Duodenal mucosa (tissue), 2 donors: Measurements from ENCODE around the gene APOL5.

Experiments
- H3K27ac ChIP-seq: one replicate; pipeline ENCODE4 v1.7.0; 2013; ENCODE audit warnings: low read depth, low read length
- H3K27me3 ChIP-seq, 2 donors: one replicate each; pipeline ENCODE4 v1.7.0; 2013; ENCODE audit warnings: low read length in 2 of 2, control low read depth in 1 of 2; ENCODE audit not compliant: insufficient read depth in 2 of 2, control insufficient read depth in 1 of 2
- H3K36me3 ChIP-seq, 2 donors: one replicate each; pipeline ENCODE4 v1.7.0; 2013; ENCODE audit warnings: low read length in 2 of 2, control low read depth in 1 of 2; ENCODE audit not compliant: insufficient read depth in 2 of 2, control insufficient read depth in 1 of 2
- H3K4me1 ChIP-seq, 2 donors: one replicate each; pipeline ENCODE4 v1.7.0; 2013; ENCODE audit warnings: low read length in 2 of 2, control low read depth in 1 of 2; ENCODE audit not compliant: insufficient read depth in 2 of 2, control insufficient read depth in 1 of 2
- H3K4me3 ChIP-seq, 2 donors: one replicate each; pipeline ENCODE4 v1.7.0; 2013; ENCODE audit warnings: low read length in 2 of 2, low read depth in 1 of 2
- H3K9ac ChIP-seq, 2 donors: one replicate each; pipeline ENCODE4 v1.7.0; 2013; ENCODE audit warnings: low read length in 2 of 2, low read depth in 1 of 2
- H3K9me3 ChIP-seq, 2 donors: one replicate each; pipeline ENCODE4 v1.7.0; 2013; ENCODE audit warnings: low read length in 2 of 2, control low read depth in 1 of 2; ENCODE audit not compliant: control insufficient read depth in 1 of 2

The APOL5 gene

GRCh38 chr22:35752006-35752862 lies 34.6 kb downstream of the APOL5 start:
- Histone ChIP-seq H3K9me3 (no peaks in the 10 kb centered on the region), H3K4me3 (no peak overlapping the region), H3K4me1 (peaks cover 0 to 17% of the 10 kb centered on the region in 2 donors), H3K9ac (no peak overlapping the region), H3K27me3 (no peaks in the 10 kb centered on the region), H3K27ac (no peak overlapping the region), H3K36me3 (peaks cover 0 to 3% of the 10 kb centered on the region in 2 donors)

GRCh38 chr22:35752863-35753189 lies 35.2 kb downstream of the APOL5 start:
- no peaks in the 10 kb centered on the region for H3K9me3 ChIP-seq
- H3K4me1 ChIP-seq: peaks cover 0 to 17% of the 10 kb centered on the region in 2 donors
- H3K27me3 ChIP-seq: no peaks in the 10 kb centered on the region
- no peak overlapping the region for H3K4me3 ChIP-seq
- peaks cover 0 to 3% of the 10 kb centered on the region in 2 donors for H3K36me3 ChIP-seq
- no peak overlapping the region for H3K27ac ChIP-seq
- no peak overlapping the region for H3K9ac ChIP-seq

GRCh38 chr22:35754761-35755160 lies 37.1 kb downstream of the APOL5 start:
- Histone ChIP-seq H3K4me3 (no peak overlapping the region), H3K36me3 (peaks cover 5 to 16% of the 10 kb centered on the region in 2 donors), H3K27me3 (no peaks in the 10 kb centered on the region), H3K27ac (no peak overlapping the region), H3K4me1 (peaks cover 0 to 17% of the 10 kb centered on the region in 2 donors), H3K9ac (no peak overlapping the region), H3K9me3 (no peaks in the 10 kb centered on the region)

DNA sequence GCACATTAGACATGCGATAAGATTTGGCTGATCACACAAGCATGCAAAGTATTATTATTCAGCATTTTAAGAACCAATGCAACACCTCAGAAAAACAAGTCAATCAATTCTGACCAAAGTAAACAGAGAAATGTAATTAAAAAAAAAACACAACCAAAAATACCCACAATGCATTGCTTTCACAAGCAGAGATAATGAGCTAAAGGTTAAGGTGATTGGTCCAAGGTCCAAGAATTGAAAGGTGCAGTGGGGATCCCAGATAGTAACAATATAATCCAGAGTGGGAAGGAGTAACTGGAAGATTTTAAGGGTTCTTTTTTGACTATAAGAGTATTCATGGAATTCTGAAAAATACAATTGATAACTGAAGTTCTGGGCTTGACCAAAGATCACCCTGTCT lies 39.0 kb downstream of the APOL5 start:
- peaks cover 0 to 17% of the 10 kb centered on the region in 2 donors for H3K4me1 ChIP-seq
- H3K9ac ChIP-seq: no peak overlapping the region
- H3K9me3 ChIP-seq: no peaks in the 10 kb centered on the region
- no peaks in the 10 kb centered on the region for H3K27me3 ChIP-seq
- no peak overlapping the region for H3K27ac ChIP-seq
- H3K36me3 ChIP-seq: peaks cover 5 to 24% of the 10 kb centered on the region in 2 donors
- no peak overlapping the region for H3K4me3 ChIP-seq

DNA sequence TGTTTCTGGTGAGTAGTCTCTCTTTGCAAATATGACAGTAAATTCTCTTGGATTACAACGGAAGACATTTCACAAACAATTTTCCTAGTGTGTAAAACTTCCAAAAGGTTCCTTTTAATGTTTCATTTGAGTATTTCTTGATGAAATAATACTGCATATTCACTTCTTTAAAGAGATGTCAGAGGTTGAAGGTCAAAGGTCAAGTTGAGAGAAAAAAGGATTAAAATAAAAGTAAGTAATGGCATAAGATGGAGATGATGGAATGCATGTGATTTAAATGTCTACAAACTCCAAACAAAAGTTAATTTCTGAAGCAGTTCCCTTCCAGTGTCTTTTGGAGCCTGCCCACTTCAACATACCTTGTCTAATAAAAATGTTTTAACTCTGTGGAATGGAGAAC lies 40.7 kb downstream of the APOL5 start:
- Histone ChIP-seq H3K36me3 (peaks cover 5 to 24% of the 10 kb centered on the region in 2 donors), H3K9ac (no peak overlapping the region), H3K27ac (no peak overlapping the region), H3K4me3 (no peak overlapping the region), H3K4me1 (peaks cover 0 to 6% of the 10 kb centered on the region in 2 donors), H3K9me3 (no peaks in the 10 kb centered on the region), H3K27me3 (no peaks in the 10 kb centered on the region)

DNA sequence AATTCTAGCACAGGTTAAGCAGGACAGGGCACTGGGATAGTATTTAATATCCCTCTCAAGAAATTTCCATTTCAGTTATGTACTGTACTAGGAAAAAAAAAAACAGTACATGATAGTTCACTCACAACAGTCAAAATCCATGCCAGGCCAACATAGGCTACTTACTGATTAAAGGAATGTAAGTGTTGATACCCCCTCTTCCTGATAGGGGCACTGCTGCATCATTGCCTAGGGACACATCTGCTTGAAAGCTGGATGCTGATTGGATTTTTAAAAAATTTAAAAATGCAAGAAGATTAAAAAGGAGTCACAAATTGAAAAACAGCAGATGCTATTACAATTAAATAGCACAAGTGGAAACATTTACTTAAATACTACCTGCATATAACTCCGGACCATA lies 43.4 kb downstream of the APOL5 start:
- H3K9ac ChIP-seq: no peak overlapping the region
- no peak overlapping the region for H3K4me3 ChIP-seq
- no peak overlapping the region for H3K27ac ChIP-seq
- H3K4me1 ChIP-seq: peaks cover 0 to 6% of the 10 kb centered on the region in 2 donors
- H3K27me3 ChIP-seq: no peaks in the 10 kb centered on the region
- H3K36me3 ChIP-seq: peaks cover 5 to 23% of the 10 kb centered on the region in 2 donors
- no peaks in the 10 kb centered on the region for H3K9me3 ChIP-seq

- no peak overlapping the region for H3K4me3 ChIP-seq
- H3K27me3 ChIP-seq: no peaks in the 10 kb centered on the region
- H3K4me1 ChIP-seq: peaks cover 0 to 6% of the 10 kb centered on the region in 2 donors
- no peak overlapping the region for H3K9ac ChIP-seq
- H3K9me3 ChIP-seq: no peaks in the 10 kb centered on the region
- no peaks in the 10 kb centered on the region for H3K36me3 ChIP-seq
- no peak overlapping the region for H3K27ac ChIP-seq
These were observed 49.2 kb downstream of the APOL5 start for GRCh38 chr22:35766654-35767580.

DNA sequence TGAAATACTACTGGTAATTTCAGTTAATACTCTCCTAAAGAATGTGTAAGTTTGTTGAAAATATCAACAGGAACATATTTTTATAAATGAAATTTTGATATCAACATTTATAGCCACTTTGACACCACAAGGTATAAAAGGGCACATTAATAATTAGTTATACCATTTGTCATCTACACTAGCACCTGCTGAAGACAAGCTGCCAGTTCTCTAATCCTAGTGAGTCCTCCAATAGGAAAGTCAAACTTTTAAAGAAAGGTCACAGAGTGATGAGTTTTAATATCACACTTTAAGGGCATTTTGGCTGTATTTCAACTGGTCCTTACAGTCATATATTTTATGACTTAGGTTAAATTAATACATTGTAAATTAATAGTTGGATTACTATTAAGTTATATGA lies 52.3 kb downstream of the APOL5 start:
- Histone ChIP-seq H3K27ac (no peak overlapping the region), H3K9me3 (no peaks in the 10 kb centered on the region), H3K9ac (no peak overlapping the region), H3K4me3 (no peak overlapping the region), H3K36me3 (no peaks in the 10 kb centered on the region), H3K27me3 (no peaks in the 10 kb centered on the region), H3K4me1 (peaks cover 0 to 7% of the 10 kb centered on the region in 2 donors)

DNA sequence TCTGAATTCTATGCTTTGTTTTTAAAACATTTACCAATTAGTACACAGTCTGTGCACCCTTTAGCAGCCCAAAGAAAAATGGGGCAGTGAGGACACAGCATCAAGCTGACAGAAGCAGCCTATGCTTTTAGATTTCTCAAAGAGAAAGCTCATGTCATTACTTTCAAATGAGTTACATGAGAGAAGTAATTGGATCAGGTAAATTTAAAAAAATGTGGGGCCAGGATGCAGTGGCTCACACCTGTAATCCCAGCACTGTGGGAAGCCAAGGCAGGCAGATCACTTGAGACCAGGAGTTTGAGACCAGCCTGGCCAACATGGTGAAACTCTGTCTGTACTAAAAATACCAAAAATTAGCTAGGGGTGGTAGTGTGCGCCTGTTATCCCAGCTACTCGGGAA lies 57.7 kb downstream of the APOL5 start:
- H3K9ac ChIP-seq: no peak overlapping the region
- H3K27me3 ChIP-seq: no peaks in the 10 kb centered on the region
- H3K27ac ChIP-seq: no peak overlapping the region
- peaks cover 0 to 7% of the 10 kb centered on the region in 2 donors for H3K4me1 ChIP-seq
- H3K4me3 ChIP-seq: no peak overlapping the region
- peaks cover 0 to 2% of the 10 kb centered on the region in 2 donors for H3K36me3 ChIP-seq
- H3K9me3 ChIP-seq: no peaks in the 10 kb centered on the region
